Breast epithelium (tissue), 4 donors: Measurements from ENCODE around the gene CCDC12. TPM values are rescaled to one million over a fixed set of nuclear protein-coding genes. Genes with fewer than 3 reads are reported as not detected.
A peak's percentile ranks its signal among the peaks of the same experiment; 100 is the strongest.

Source experiments
- DNase-seq, 2 donors: peaks; one replicate each; pipeline ENCODE4 v3.0.0-alpha.2; 2019; ENCODE audit warnings: low spot score in 2 of 2
- H3K27ac ChIP-seq, 2 donors: fragments of 200-600 bp; sonication (generic) in 1 of 2; one replicate each; pipeline ENCODE4 v1.5.1; 2016 to 2019; ENCODE audit warnings: mild to moderate bottlenecking in 1 of 2
- H3K27me3 ChIP-seq, 2 donors: fragments of 200-600 bp; sonication (generic) in 1 of 2; one replicate each; pipeline versions ENCODE4 v1.5.1 to v1.6.0; 2017 to 2019; ENCODE audit warnings: control low read depth in 1 of 2, mild to moderate bottlenecking in 1 of 2
- H3K36me3 ChIP-seq: fragments of 200-600 bp; one replicate; pipeline ENCODE4 v1.5.1; 2019
- H3K4me1 ChIP-seq, 2 donors: fragments of 200-600 bp; sonication (generic); one replicate each; pipeline ENCODE4 v1.5.1; 2016 to 2019; ENCODE audit warnings: control low read depth in 1 of 2
- H3K4me3 ChIP-seq, 3 donors: fragments of 200-600 bp; sonication (generic); 1 replicate in 2 of 3; 2 replicates in 1 of 3; pipeline ENCODE4 v1.5.1; 2016 to 2019; ENCODE audit warnings: mild to moderate bottlenecking in 3 of 3, moderate library complexity in 2 of 3
- H3K9me3 ChIP-seq, 2 donors: fragments of 200-600 bp; sonication (generic) in 1 of 2; one replicate each; pipeline ENCODE4 v1.5.1; 2016 to 2019; ENCODE audit warnings: control low read depth in 1 of 2
- POLR2A ChIP-seq: fragments of 450-650 bp; IDR thresholded peaks from one replicate; pipeline ENCODE4 v1.6.1; 2016; ENCODE audit warnings: antibody characterized with exemption, mild to moderate bottlenecking, moderate library complexity
- POLR2AphosphoS5 ChIP-seq, 3 donors: sonication (generic); formaldehyde crosslinking; IDR thresholded peaks; one replicate each; pipeline ENCODE4 v1.6.1; 2017; ENCODE audit warnings: antibody characterized with exemption in 3 of 3
- intact Hi-C: fragments of 100-400 bp; cut with DNase I; formaldehyde crosslinking; loops from one replicate; pipeline ENCODE4 v1.15.1; 2023; ENCODE audit warnings: low total_unique reads
- total RNA-seq, 3 donors: library from RNA; depleted of rRNA; stranded (reverse); fragments of >200 nt; gene quantifications; one replicate each; pipeline ENCODE4 v1.1.0, GENCODE V29; 2016
- TF ChIP-seq, protein P1 (sequence below), 3 donors: fragments of 450-650 bp; IDR thresholded peaks; one replicate each; pipeline ENCODE4 v1.5.1; 2016 to 2017; ENCODE audit warnings: antibody characterized with exemption in 3 of 3, mild to moderate bottlenecking in 3 of 3, moderate library complexity in 3 of 3

Gene CCDC12
- total RNA-seq, 3 donors from 2014 or later = 27.0 to 50.2 (median 43.9) TPM

- DNase-seq = peak; percentile 74 to 81
- TF ChIP-seq POLR2AphosphoS5 (IDR thresholded peaks at IDR 0.05) (peak in 1 of 3 donors; percentile 12), POLR2A (no peak)
- TF ChIP-seq, protein P1, sequence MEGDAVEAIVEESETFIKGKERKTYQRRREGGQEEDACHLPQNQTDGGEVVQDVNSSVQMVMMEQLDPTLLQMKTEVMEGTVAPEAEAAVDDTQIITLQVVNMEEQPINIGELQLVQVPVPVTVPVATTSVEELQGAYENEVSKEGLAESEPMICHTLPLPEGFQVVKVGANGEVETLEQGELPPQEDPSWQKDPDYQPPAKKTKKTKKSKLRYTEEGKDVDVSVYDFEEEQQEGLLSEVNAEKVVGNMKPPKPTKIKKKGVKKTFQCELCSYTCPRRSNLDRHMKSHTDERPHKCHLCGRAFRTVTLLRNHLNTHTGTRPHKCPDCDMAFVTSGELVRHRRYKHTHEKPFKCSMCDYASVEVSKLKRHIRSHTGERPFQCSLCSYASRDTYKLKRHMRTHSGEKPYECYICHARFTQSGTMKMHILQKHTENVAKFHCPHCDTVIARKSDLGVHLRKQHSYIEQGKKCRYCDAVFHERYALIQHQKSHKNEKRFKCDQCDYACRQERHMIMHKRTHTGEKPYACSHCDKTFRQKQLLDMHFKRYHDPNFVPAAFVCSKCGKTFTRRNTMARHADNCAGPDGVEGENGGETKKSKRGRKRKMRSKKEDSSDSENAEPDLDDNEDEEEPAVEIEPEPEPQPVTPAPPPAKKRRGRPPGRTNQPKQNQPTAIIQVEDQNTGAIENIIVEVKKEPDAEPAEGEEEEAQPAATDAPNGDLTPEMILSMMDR (IDR thresholded peaks at IDR 0.05) = peak; percentile 67 to 87 (median 83)
- peaks cover 2 to 14% of the 10 kb centered on the region in 2 donors for H3K4me1 ChIP-seq
- intact Hi-C loops = no loop called here
- H3K27ac ChIP-seq = no peak overlapping the region
- H3K27me3 ChIP-seq = no peaks in the 10 kb centered on the region
- H3K4me3 ChIP-seq = peak overlapping the region in 1 of 3 donors; percentile 39
- H3K36me3 ChIP-seq = no peaks in the 10 kb centered on the region
- H3K9me3 ChIP-seq = no peaks in the 10 kb centered on the region
Measured at GRCh38 chr3:46909535-46910161, 66.9 kb downstream of the CCDC12 start.

- TF ChIP-seq POLR2A = no peak
- no peak for TF ChIP-seq POLR2AphosphoS5 (IDR thresholded peaks at IDR 0.05)
- TF ChIP-seq, protein P1 (IDR thresholded peaks at IDR 0.05) = no peak
- intact Hi-C loops = no loop called here
- H3K9me3 ChIP-seq = no peaks in the 10 kb centered on the region
- no peaks in the 10 kb centered on the region for H3K27me3 ChIP-seq
- H3K4me1 ChIP-seq = peaks cover 2 to 14% of the 10 kb centered on the region in 2 donors
- H3K27ac ChIP-seq = no peak overlapping the region
- peak overlapping the region in 1 of 3 donors; percentile 39 for H3K4me3 ChIP-seq
- no peak for DNase-seq
- H3K36me3 ChIP-seq = no peaks in the 10 kb centered on the region
Measured at GRCh38 chr3:46908986-46909534, 67.5 kb downstream of the CCDC12 start.

DNA sequence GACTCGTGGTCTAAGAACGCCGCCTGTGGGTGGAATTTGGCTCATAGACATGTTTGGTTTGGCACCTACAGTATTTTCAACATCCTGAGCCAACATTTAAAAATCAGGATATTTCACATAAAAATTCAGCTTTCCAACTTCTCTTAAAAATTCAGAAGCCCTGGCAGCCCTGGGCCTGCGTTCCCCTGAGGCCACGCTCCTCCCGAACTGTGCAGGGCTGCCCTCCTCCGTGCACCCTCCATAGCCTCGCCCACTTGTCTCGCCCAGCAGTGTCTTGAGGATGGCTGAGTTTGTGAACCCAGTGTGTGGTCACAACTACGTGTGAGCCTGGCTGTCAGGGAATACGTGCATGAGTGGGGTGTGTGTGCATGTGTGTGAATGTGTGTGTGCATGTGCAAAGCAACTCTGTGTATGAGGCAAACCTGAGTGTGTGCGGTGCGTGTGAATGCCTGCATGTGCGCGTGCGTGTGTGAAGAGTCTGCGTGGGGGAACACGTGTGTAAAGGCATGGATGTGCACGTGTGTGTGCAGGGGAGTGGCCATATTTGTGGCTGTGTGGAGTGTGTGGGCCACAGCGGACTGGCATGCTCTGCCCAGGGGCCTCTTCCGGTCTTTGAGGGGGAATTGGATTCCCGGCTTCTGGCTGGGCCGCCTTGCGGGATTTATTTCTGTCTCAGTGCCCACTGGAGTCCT is 68.1 kb downstream of the CCDC12 start:
- no peak for DNase-seq
- Histone ChIP-seq H3K4me1 (peaks cover 2 to 14% of the 10 kb centered on the region in 2 donors), H3K27ac (peak overlapping the region in 1 of 2 donors; percentile 2), H3K4me3 (peak overlapping the region in 1 of 3 donors; percentile 44), H3K27me3 (no peaks in the 10 kb centered on the region), H3K9me3 (no peaks in the 10 kb centered on the region), H3K36me3 (no peaks in the 10 kb centered on the region)
- TF ChIP-seq POLR2A = no peak
- peak in 1 of 3 donors; percentile 14 for TF ChIP-seq POLR2AphosphoS5 (IDR thresholded peaks at IDR 0.05)
- TF ChIP-seq, protein P1 (IDR thresholded peaks at IDR 0.05) = peak in 2 of 3 donors; percentile 20 to 48
- intact Hi-C loops = no loop called here

DNA sequence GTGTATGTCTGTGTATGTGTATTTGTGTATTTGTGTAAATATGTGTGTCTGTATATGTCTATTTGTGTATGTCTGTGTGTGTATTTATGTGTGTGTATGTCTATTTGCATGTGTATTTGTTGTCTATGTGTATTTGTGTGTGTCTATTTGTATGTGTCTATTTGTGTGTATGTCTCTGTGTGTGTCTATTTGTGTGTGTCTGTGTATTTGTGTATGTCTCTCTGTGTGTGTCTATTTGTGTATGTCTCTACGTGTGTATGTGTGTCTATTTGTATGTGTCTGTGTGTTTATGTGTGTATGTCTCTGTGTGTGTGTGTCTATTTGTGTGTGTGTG is 68.6 kb downstream of the CCDC12 start:
- intact Hi-C loops = no loop called here
- H3K36me3 ChIP-seq = no peaks in the 10 kb centered on the region
- H3K4me1 ChIP-seq = peaks cover 2 to 14% of the 10 kb centered on the region in 2 donors
- no peak for DNase-seq
- H3K4me3 ChIP-seq = no peak overlapping the region
- H3K27ac ChIP-seq = peak overlapping the region in 1 of 2 donors; percentile 2
- no peaks in the 10 kb centered on the region for H3K27me3 ChIP-seq
- H3K9me3 ChIP-seq = no peaks in the 10 kb centered on the region
- TF ChIP-seq POLR2AphosphoS5 (IDR thresholded peaks at IDR 0.05) (no peak), POLR2A (no peak)
- TF ChIP-seq, protein P1 (IDR thresholded peaks at IDR 0.05) = peak in 1 of 3 donors; percentile 51

DNA sequence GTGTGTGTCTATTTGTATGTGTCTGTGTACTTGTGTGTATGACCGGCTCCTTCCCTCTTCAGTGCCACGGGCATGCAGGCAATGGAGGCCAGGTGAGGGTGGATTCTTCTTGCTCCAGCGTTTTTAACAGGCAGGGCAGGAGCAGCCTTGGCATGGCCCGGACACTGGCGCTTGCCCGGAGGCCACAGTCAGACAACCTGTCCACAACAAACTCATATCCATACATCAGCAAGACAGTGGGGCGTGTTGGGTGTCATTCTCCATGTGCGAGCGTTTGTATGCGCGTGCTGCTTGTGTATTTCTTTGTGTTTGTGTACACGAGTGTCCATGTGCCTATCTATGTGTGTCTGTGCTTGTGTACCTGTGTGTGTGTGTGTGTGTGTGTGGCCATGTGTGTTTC is 69.3 kb downstream of the CCDC12 start:
- no peaks in the 10 kb centered on the region for H3K27me3 ChIP-seq
- TF ChIP-seq, protein P1 (IDR thresholded peaks at IDR 0.05) = no peak
- TF ChIP-seq POLR2A = no peak
- TF ChIP-seq POLR2AphosphoS5 (IDR thresholded peaks at IDR 0.05) = no peak
- no peak overlapping the region for H3K27ac ChIP-seq
- peaks cover 2 to 14% of the 10 kb centered on the region in 2 donors for H3K4me1 ChIP-seq
- H3K4me3 ChIP-seq = no peak overlapping the region
- no peak for DNase-seq
- H3K9me3 ChIP-seq = no peaks in the 10 kb centered on the region
- intact Hi-C loops = no loop called here
- H3K36me3 ChIP-seq = no peaks in the 10 kb centered on the region
